Stimulated activated CD4-positive, alpha-beta T cell treated with anti-CD3 and anti-CD28 coated beads, Interleukin-15, amount 100 ng/mL, for 48 hours (primary cell): Measurements from ENCODE around the gene TRIO.

Experiments used
- DNase-seq, 2 donors: peaks; one replicate each; pipeline ENCODE4 v3.0.0-alpha.2; 2020; ENCODE audit warnings: low read depth in 2 of 2

The TRIO gene

GRCh38 chr5:14208071-14209021 is 65.2 kb downstream of the TRIO start:
- DNase-seq = no peak

DNA sequence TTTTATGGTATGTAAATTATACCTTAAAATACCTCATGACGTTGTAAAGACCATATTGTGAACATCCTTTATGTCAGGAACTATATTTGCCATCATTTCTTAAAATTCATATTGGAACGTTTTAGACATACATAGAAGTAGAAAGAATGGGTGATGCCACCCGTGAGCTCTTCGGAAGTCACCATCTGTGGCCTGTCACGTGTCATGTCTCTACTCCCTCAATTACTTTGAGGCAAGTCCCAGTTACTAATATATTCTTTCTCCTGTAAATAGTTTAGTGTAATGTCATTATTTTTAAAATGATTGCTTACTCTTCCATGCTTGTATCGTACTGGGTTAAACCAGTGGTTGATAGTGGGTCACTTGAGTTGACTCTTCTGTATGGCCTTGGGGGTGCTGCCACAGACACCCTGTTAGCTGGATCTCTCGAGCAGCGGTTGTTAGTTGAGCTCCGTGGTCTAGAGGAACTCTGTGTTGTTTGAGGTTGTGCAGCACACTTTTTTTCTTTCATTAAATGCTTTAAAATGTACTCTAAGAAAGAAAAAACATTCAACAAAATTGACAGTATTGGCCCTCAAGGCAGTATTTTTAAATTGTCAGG is 66.2 kb downstream of the TRIO start:
- DNase-seq = no peak

DNA sequence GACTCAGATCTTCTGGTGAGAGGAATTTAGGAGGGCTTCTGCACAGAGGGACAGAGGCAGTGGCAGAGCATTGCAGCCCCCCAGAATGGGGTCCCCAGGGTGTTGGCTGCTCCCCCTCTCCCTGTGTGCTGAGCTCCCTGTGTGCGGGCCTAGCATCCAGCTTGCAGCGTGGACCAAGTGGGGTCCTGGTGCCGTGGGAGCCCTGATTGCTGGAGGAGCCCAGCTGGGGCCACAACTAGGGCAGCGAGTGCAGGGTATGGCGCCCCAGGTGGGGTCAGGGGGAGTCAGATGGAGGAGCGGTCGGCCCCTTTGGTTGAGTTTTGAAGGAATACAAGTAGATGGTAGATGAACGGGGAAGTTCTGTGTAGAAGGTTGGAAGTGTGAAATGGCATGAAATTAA is 66.7 kb downstream of the TRIO start:
- no peak for DNase-seq

GRCh38 chr5:14210729-14211128 is 67.6 kb downstream of the TRIO start:
- DNase-seq = no peak

DNA sequence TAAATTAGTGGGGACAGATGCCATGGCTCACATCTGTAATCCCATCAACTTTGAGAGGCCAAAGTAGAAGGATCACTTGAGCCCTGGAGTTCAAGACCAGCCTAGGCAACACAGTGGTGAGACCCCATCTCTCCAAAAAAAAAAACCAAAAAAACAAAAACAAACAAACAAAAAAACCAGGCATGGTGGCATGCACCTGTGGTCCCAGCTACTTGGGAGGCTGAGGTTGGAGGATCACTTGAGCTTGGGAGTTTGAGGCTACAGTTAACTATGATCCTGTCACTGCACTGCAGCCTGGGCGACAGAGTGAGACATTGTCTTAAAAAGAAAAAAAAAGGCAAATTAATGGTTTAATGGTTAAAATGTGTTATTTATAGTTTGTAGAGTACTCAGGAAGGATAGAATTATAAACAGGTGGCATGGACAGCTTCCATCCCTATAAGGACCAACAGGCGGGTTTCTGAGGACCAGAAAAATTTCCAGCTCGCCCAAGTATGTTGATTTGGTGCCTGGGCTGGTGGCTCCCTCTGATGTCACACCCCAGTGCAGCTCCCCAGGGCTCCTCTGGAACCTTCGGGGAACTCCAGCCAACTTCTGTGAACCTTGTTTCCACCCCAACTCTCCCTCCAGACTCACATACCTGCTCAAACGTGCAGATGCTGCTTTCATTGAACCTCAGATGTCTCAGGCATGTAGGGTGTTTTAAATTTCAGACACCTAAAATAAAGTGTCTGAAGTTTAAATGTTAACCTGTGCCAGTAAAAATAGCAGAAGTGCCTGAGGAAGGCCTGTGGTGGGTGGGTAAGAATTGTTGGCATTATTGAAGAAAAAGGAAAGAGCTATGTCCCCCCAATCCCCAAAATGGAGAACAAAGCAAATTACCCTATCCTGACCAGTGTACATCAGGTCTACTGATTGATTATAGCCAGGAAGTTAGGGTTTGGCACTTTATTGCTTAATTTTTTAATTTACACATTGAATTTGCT is 69.0 kb downstream of the TRIO start:
- DNase-seq = no peak

GRCh38 chr5:14212838-14213237 is 69.7 kb downstream of the TRIO start:
- no peak for DNase-seq

GRCh38 chr5:14213253-14213652 is 70.1 kb downstream of the TRIO start:
- no peak for DNase-seq

DNA sequence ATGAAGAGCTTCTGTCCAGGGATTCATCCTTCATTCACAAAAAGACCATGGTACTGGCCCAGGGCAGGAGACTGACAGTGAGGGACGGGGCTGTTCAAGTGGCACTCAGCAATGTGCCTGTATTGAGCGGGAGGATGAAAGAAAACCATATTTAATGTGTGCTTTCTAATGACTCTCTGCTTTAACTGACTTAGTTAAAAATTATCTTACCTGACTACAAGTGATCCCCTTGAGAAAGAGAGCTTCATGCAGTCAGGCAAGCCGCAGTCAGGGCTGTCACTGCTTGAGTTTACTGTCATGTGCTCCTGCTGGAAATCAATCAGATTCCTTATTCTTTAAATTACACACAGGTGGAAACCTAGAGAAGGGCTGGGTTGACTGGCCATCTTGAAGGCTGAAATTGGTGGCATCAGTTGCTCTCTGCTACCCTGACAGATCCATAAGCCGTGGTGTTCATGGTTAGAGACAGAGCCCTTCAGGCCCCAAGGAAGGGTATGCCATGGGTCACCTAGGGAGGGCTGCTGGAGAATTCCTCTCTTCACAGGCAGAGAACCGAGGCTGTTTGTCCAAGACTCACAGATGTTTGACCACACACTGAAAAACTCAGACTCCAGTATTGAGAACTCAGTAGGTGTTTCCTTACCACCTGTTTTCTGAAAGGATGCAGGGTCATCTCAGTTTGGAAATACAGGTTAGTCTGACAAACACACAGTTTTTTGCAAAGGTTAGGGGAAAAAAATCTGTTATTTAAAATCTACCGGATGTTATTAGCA is 70.9 kb downstream of the TRIO start:
- DNase-seq = no peak

DNA sequence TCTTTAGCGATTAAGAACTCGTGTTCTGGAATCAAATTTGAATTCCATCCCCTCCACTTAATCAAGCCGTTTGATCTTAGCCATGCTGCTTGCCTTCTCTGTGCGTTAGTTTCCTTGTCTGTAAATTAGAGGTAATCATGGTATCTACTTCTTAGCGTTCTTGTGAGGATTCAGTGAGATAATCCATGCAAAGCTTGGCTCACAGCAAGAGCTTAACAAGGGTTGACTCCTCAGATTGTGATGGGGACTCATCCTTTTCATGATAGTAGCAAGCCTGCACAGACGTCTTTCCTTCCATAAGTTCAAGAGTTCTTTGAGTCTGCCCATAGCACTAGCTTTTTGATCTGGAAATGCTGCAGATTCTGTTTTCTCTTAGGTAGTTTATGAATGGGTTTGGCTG is 72.8 kb downstream of the TRIO start:
- DNase-seq = no peak

- DNase-seq = no peak
Observed at GRCh38 chr5:14216372-14216771, 73.2 kb downstream of the TRIO start.

- no peak for DNase-seq
Observed at GRCh38 chr5:14216902-14217301, 73.8 kb downstream of the TRIO start.

- no peak for DNase-seq
Observed at GRCh38 chr5:14217587-14217986, 74.4 kb downstream of the TRIO start.

DNA sequence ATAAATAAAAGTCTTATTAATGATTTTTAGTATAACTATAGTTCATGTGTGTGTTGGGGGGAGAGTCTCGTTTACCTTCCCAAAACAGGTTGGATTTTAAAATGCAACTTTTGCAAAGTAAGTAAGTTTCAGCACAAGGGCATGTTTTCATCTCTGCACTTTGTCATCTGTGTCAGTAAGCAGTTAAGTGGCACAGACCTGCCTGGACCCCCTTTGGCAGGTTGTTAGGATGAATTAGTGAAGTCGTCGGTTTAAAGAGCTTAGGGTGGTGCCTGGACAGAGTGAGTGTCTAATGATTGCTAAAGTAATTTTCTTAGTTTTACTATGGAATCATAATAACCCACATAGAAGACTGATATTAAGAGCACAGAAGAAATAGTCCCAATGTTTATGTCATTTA is 74.9 kb downstream of the TRIO start:
- no peak for DNase-seq

GRCh38 chr5:14218480-14218879 is 75.3 kb downstream of the TRIO start:
- DNase-seq = no peak

GRCh38 chr5:14218897-14219573 is 75.9 kb downstream of the TRIO start:
- no peak for DNase-seq

GRCh38 chr5:14219800-14220512 is 76.8 kb downstream of the TRIO start:
- DNase-seq = no peak

GRCh38 chr5:14220642-14221041 is 77.5 kb downstream of the TRIO start:
- DNase-seq = no peak

- DNase-seq = no peak
Observed at GRCh38 chr5:14221732-14222131, 78.6 kb downstream of the TRIO start.

DNA sequence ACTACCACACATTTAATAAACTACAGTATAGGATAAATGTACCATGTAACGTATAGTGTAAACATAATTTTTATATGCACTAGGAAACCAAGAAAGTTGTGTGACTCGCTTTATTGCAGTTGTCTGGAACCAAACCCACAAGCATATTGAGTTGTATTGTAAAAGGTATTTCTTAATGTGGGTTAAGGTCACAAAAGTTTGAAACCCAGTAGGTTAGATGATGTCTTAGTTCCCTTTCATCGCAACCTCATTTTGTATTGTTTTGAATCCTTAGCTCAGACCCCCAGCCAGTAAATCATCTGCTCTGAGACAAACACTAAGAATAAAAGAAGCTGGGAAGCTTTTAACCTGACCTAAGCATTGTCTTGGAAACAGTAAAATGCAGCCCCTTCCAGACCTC is 79.1 kb downstream of the TRIO start:
- DNase-seq = no peak

- no peak for DNase-seq
Observed at GRCh38 chr5:14223372-14223771, 80.2 kb downstream of the TRIO start.
